Measurements from ENCODE around the gene MED6. TPM values are rescaled to one million over a fixed set of nuclear protein-coding genes. Genes with fewer than 3 reads are reported as not detected.

MED6 gene
- total and polyA plus RNA-seq, 9 of the 15 experiments (the other 6 are each of a cell fraction or from before 2014, with no cell fraction given) = 16.9 to 52.0 (median 30.4) TPM

GRCh38 chr14:70638416-70638815, 38.0 kb upstream of the MED6 start (continued):
- TF ChIP-seq SFPQ (IDR thresholded peaks at IDR 0.05; ENCODE audit: low read depth, low read length) (no peak), ZNF124 (CRISPR knock-in tag; IDR thresholded peaks at IDR 0.05) (no peak), XRCC4 (IDR thresholded peaks at IDR 0.05; ENCODE audit: extremely low read depth, insufficient read depth, insufficient read length) (no peak), PHB2 (IDR thresholded peaks at IDR 0.05; ENCODE audit: low read depth) (no peak), SUPT5H (IDR thresholded peaks at IDR 0.05) (no peak), ZNF77 (CRISPR knock-in tag; IDR thresholded peaks at IDR 0.05) (no peak)

GRCh38 chr14:70635971-70636595, 35.6 kb upstream of the MED6 start:
- intact Hi-C loops (cut with micrococcal nuclease) = no loop called here
- no peak overlapping the region for H3K9ac ChIP-seq (ENCODE audit: insufficient read depth in 1 of 2, low read depth in 2 of 2, low read length in 2 of 2)
- ChIA-PET POLR2A (no interaction called here), CTCF (ENCODE audit: low intra/inter-chr PET ratio) (no interaction called here)
- no peaks in the 10 kb centered on the region; the same call in 1 of the 2 replicates for H3K9me3 ChIP-seq (replicated peaks; ENCODE audit: control insufficient read depth, insufficient read depth, low read depth, low read length)
- TF ChIP-seq BMI1 (IDR thresholded peaks at IDR 0.05; ENCODE audit: low read length) (no peak), FOSL1 (tag; conservative IDR thresholded peaks at IDR 0.05) (peak; percentile 33; the same call in 1 of the 2 replicates)
- H2AFZ ChIP-seq (ENCODE audit: low read depth, low read length) = no peak overlapping the region
- FAIRE-seq (no peak), DNase-seq (ENCODE audit: extremely low read depth in 1 of 4, low spot score in 3 of 4) (no peak), ATAC-seq (no peak)
- WGBS (ENCODE audit: insufficient coverage, low coverage, missing lambda C conversion rate) = 11% methylated on average over 6 of the region's 6 CpGs
- no TSS peak for BruUV-seq (replicated peaks)
- H3K27ac ChIP-seq (ENCODE audit: extremely low read depth, low read depth, low read length) = no peak overlapping the region
- H3K36me3 ChIP-seq (ENCODE audit: control insufficient read depth, insufficient read depth, low read length) = no peaks in the 10 kb centered on the region
- in situ Hi-C loops (cut with MboI) = no loop called here
- H3K4me1 ChIP-seq (replicated peaks in 1 of 2; ENCODE audit: control insufficient read depth in 2 of 2, insufficient read depth in 2 of 2, low read length in 2 of 2) = peaks cover 0 to under 1% of the 10 kb centered on the region in 2 experiments; a peak in 2 of 5 replicates
- H3K79me2 ChIP-seq (ENCODE audit: control insufficient read depth, insufficient read depth, low read length) = no peaks in the 10 kb centered on the region
- no peak overlapping the region for H3K4me3 ChIP-seq
- H3K27me3 ChIP-seq (ENCODE audit: control insufficient read depth in 2 of 2, insufficient read depth in 2 of 2, low read length in 2 of 2) = peaks cover 5 to 6% of the 10 kb centered on the region in 2 experiments; a peak in 4 of 5 replicates
- H4K20me1 ChIP-seq (replicated peaks; ENCODE audit: control insufficient read depth, insufficient read depth, low read length) = no peaks in the 10 kb centered on the region
- no peaks in the 10 kb centered on the region for H3K9me1 ChIP-seq (ENCODE audit: control insufficient read depth, insufficient read depth, low read length)
- no peak overlapping the region for H3K4me2 ChIP-seq (ENCODE audit: insufficient read depth, low read length)

Data from K562 (cell line).